ENCODE measurements around the gene SLC1A3.
"Not testable (repeated sequence)": the region's sequence is repeated elsewhere in the genome, so short reads cannot be mapped to it uniquely, and the experiment has no call there.

SLC1A3 gene

GRCh38 chr5:36631620-36632362 is 25.4 kb downstream of the SLC1A3 start:
- DNase-seq, result peak in 1 of 2 experiments; percentile 16

GRCh38 chr5:36632363-36632664 is 25.9 kb downstream of the SLC1A3 start:
- DNase-seq, result no peak

GRCh38 chr5:36635721-36636390 is 29.4 kb downstream of the SLC1A3 start:
- DNase-seq, result no peak

- DNase-seq, result no peak
These were observed 30.7 kb downstream of the SLC1A3 start for GRCh38 chr5:36637101-36637500.

- no peak for DNase-seq
These were observed 31.1 kb downstream of the SLC1A3 start for GRCh38 chr5:36637516-36637915.

GRCh38 chr5:36638056-36638455 is 31.6 kb downstream of the SLC1A3 start:
- no peak for DNase-seq

- DNase-seq, result no peak
These were observed 34.5 kb downstream of the SLC1A3 start for GRCh38 chr5:36640949-36641348.

GRCh38 chr5:36641431-36641830 is 35.0 kb downstream of the SLC1A3 start:
- DNase-seq, result no peak

- DNase-seq, result no peak
These were observed 35.7 kb downstream of the SLC1A3 start for GRCh38 chr5:36642089-36642488.

- DNase-seq, result no peak
These were observed 36.8 kb downstream of the SLC1A3 start for GRCh38 chr5:36643162-36643561.

GRCh38 chr5:36643841-36644240 is 37.4 kb downstream of the SLC1A3 start:
- not testable (repeated sequence) for DNase-seq

- DNase-seq, result no peak
These were observed 38.3 kb downstream of the SLC1A3 start for GRCh38 chr5:36644727-36645126.

- no peak for DNase-seq
These were observed 39.7 kb downstream of the SLC1A3 start for GRCh38 chr5:36646100-36646499.

GRCh38 chr5:36646507-36647023 is 40.2 kb downstream of the SLC1A3 start:
- DNase-seq, result no peak

- no peak for DNase-seq
These were observed 40.6 kb downstream of the SLC1A3 start for GRCh38 chr5:36647046-36647445.

GRCh38 chr5:36648426-36648825 is 42.0 kb downstream of the SLC1A3 start:
- no peak for DNase-seq

GRCh38 chr5:36651761-36652685 is 45.6 kb downstream of the SLC1A3 start:
- DNase-seq, result no peak

- no peak for DNase-seq
These were observed 46.8 kb downstream of the SLC1A3 start for GRCh38 chr5:36653044-36653705.

- DNase-seq, result no peak
These were observed 48.2 kb downstream of the SLC1A3 start for GRCh38 chr5:36654564-36654963.

- DNase-seq, result no peak
These were observed 48.8 kb downstream of the SLC1A3 start for GRCh38 chr5:36655161-36655560.

GRCh38 chr5:36656556-36656955 is 50.1 kb downstream of the SLC1A3 start:
- no peak for DNase-seq

- DNase-seq, result no peak
These were observed 51.2 kb downstream of the SLC1A3 start for GRCh38 chr5:36657563-36657995.

Data from activated T-cell treated with anti-CD3 and anti-CD28 coated beads, Interleukin-2, amount 50 U/mL, for 48 hours (primary cell).